OCI-LY1 (cell line): ENCODE results near the gene ODAD4.

Experiments used
- EZH2 ChIP-seq: fragments of 200-600 bp; sonication (generic), shearing (Covaris generic); IDR thresholded peaks from 2 replicates; pipeline ENCODE4 v1.8.0; 2017; ENCODE audit warnings: borderline replicate concordance, mixed run types, mild to moderate bottlenecking, antibody characterized with exemption, low read length, moderate library complexity, mixed read lengths
- TF ChIP-seq, protein P1 (sequence below): fragments of 200-600 bp; sonication (generic), shearing (Covaris generic); IDR thresholded peaks from 2 replicates; pipeline ENCODE4 v1.5.1; 2017; ENCODE audit warnings: mild to moderate bottlenecking, antibody characterized with exemption, low read length, moderate library complexity, mixed read lengths

DNA sequence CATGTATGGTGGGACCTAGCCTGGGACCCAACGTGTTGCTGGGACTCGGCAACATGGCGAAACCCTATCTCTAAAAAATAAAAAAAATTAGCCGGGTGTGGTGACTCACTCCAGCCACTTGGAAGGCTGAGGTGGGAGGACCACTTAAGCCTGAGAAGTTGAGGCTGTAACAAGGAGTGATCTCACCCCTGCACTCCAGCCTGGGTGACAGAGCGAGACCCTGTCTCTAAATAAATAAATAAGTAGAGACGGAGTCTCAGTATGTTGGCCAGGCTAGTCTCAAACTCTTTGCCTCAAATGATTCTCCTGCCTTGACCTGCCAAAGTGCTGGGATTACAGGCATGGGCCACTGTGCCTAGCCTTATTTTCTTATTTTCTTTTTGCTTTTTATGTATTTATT lies 26.1 kb downstream of the ODAD4 start:
- TF ChIP-seq, protein P1, sequence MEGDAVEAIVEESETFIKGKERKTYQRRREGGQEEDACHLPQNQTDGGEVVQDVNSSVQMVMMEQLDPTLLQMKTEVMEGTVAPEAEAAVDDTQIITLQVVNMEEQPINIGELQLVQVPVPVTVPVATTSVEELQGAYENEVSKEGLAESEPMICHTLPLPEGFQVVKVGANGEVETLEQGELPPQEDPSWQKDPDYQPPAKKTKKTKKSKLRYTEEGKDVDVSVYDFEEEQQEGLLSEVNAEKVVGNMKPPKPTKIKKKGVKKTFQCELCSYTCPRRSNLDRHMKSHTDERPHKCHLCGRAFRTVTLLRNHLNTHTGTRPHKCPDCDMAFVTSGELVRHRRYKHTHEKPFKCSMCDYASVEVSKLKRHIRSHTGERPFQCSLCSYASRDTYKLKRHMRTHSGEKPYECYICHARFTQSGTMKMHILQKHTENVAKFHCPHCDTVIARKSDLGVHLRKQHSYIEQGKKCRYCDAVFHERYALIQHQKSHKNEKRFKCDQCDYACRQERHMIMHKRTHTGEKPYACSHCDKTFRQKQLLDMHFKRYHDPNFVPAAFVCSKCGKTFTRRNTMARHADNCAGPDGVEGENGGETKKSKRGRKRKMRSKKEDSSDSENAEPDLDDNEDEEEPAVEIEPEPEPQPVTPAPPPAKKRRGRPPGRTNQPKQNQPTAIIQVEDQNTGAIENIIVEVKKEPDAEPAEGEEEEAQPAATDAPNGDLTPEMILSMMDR = no peak
- TF ChIP-seq EZH2 = no peak
